Dedifferentiated amniotic fluid mesenchymal stem cell (primary cell): ENCODE measurements around the gene SMC6.
A peak's percentile ranks its signal among the peaks of the same experiment; 100 is the strongest.

Experiments used
- DNase-seq: peaks from one replicate; pipeline ENCODE4 v3.0.0-alpha.2; 2016; ENCODE audit errors: extremely low spot score

SMC6 gene

DNA sequence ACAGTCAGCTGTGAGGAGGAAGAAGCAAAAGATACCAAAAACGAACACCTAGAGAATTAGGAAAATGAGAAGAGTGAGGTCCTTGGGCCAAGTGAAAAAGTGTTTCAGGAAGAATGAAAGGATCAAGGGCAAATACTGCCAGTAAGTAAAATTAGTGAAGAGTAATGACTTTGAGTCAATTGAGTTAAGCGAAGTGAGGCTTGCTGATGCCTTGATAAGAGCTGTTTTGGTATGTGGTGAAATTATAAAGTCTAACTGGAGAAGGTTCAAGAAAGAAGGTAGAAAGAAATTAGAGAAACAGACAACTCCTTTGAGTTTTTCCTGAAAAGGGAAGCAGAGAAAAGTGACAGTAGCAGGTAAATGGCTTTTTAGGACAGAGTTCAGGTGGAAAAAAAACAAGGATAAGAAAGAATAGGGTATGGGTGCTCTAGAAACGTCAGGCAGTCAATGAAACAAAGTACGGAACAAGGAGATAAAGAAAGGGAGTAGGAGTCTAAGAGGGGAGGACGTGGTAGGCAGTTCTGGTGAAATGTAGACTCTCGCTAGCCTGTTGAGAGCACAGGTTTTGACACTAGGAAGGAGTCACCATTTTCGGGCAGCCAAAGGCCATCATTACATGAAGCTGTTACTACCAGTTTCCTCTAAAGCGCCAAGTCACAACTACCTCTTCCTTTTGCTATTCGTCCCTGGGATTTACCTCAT, 42.9 kb downstream of the SMC6 start:
- no peak for DNase-seq

DNA sequence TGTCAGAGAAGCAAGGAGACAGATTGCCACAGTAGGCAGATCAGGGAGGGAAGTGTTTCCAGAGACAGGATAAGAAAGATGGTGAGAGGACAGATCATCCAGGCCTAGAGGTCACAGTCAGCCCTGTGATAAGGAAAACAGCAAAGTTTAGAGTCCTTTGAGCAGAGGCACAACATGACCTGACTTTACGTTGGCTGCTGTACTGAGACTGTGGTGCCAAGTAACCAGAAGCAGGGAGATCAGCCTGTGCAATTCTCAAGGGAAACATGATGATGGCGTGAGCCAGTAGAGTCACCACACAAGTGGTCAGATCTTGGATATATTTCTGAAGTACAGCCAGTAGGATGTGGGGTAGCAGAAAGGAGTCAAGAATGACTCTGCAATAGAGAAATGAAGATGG, 43.7 kb downstream of the SMC6 start:
- DNase-seq = no peak

- DNase-seq = no peak
These were observed 45.1 kb downstream of the SMC6 start for GRCh38 chr2:17708501-17708900.

DNA sequence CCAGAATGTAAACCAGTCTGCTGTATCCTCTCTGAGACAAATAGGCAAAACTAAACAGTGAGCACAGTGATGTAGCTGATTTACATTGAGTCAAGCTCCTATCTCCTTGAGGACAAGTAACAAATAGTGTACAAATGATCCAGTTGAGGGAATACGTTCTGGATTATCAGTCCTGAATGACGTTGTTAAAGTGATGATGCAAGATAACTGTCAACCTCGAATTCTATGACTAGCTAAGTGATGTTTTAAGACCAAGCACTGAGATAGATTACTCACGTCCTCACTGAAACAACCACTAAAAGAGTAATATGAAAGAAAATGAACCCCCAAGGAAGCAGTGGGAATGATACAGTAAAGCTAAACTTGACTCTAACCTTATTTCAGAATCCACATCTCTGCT, 46.8 kb downstream of the SMC6 start:
- DNase-seq = no peak

GRCh38 chr2:17690776-17691175, 62.8 kb downstream of the SMC6 start:
- no peak for DNase-seq

- no peak for DNase-seq
These were observed 64.6 kb downstream of the SMC6 start for GRCh38 chr2:17689010-17689409.

- DNase-seq = no peak
These were observed 65.0 kb downstream of the SMC6 start for GRCh38 chr2:17688600-17688999.

- DNase-seq = no peak
These were observed 69.6 kb downstream of the SMC6 start for GRCh38 chr2:17683981-17684380.

DNA sequence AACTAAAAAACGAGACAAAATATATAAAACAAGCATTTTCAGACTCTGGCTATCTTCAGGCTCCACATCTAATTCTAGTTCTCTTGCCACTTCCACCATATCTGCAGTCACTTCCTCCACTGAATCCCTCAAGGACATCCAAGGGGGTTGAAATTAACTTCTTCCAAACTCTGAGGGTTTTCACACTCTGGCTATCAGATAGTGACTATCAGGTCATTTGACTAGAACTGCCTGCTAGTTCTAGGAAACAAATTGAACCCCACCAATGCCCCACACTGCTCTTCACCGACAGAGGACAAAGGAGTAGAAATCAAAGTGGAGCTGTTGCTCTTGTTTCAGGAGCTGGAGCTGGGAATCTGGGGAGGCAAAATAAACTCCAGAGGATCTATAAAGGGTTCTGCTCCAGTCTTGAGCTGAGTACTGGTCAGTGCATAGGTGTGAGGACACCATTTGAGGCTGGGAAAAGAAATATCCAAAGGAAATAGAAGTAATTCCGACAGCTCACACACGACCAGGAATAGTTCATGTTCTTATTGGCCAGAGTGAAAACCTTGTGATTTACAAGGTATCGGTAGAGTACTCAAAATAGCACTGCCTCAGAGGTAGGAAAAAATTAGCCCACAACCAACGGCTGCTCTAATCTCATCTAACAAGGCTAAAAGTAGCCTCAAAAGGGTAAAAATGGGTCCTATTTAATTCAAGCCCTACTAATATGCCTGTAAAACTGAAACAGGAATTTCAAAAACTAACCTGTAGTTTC, 71.3 kb downstream of the SMC6 start:
- no peak for DNase-seq

- no peak for DNase-seq
These were observed 73.5 kb downstream of the SMC6 start for GRCh38 chr2:17680119-17680518.

DNA sequence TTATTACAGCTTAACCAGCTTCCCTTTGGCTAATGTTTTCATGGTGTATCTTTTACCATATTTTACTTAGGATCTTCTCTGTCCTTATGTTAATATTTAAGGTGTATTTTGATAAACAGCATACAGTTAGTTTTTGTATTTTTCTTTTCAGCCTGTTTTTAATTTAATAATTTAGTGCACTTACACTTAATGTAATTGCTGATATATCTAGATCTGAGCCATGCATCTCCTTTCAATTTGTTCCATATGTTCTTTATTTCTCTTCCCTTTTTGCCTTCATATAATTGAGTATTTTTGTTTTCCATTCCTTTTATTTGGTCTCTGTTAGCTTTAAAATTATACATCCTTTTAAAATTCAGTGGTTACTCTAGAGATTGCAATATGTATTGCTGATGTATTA, 78.8 kb downstream of the SMC6 start:
- DNase-seq = no peak

DNA sequence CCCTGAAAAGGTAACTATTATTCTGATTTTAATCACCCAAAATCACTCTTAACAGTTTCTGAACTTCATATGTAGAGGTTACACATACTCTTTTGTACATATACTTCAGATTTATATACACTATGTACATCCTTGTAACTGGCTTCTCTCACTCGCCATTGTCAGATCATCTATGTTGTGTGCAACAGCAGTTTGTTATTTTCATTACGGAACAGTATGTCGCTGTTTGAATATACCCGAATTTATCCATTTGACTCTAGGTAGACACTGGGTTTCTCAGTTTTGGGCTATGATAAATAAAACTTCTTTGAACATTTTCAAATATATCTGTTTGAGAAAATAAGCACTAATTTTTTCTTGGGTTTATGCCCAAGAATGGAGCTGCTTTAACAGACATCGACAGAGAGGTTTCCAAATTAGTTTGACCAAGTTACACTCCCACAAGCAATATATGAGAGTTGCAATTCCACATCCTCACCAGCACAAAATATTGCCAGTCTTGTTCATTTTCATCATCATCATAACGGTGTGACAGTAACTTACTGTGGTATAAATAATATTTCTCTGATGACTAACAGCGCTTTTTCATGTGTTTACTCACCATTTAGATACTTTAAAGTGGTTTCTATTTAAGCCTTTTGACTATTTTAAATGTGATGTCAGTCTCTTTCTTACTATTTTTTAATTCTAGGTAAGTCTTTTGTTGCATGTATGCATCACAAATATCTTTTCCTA, 80.9 kb downstream of the SMC6 start:
- DNase-seq = peak; percentile 77

DNA sequence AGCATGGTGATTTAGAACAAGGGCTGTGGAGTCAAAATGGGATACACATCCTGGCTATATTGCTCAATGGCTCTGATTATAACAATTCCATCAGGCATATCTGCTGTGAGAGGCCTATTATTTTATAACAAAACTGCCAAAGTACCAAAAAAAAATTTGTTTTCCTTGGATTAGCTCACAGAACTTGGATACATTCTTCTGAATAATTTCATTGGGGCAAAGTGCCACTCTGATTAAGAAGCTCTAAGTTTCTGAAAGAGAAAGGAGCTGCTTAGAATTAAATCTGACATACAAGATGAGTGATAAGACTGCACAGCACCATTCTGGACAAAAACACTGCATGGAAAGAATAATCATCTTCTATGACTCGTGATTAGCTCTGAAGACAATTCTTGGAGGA, 85.7 kb downstream of the SMC6 start:
- peak; percentile 25 for DNase-seq

DNA sequence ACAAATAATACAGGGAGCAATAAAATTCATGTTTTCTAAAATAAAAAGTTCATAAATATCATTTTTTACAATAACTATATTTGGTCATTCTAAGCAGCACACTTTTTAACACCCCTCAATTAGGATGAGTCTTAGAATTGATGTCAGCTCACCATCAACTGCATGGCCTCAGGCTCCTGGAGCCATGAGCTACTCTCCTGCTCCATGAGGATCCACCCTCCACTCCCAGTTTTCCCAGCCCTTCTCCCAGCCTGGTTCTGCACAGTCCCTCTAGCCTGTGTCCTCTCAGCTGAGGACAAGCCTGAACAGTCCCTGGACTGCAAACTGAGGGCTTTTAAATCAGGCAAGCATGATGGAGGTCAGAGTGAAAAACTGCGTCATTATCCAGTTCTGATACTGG, 89.1 kb downstream of the SMC6 start:
- DNase-seq = no peak

DNA sequence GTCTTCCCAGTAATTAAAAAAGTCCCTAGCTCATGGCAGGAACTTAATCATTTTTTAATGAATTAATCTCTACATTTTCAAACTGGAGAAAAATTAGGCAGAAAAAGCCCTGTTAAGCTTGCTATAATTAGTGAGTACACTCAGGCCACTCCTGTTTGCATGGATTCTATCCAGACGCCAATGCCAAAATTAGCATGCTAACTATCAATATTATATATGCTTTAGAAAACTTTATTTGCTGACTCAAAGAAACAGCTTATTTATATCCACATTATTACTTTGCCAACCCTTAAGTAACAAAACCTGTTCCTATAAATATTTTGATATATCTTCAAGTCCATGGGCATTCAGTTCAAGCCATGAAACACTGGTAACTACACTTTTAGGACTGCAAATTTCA, 90.9 kb downstream of the SMC6 start:
- DNase-seq = no peak

DNA sequence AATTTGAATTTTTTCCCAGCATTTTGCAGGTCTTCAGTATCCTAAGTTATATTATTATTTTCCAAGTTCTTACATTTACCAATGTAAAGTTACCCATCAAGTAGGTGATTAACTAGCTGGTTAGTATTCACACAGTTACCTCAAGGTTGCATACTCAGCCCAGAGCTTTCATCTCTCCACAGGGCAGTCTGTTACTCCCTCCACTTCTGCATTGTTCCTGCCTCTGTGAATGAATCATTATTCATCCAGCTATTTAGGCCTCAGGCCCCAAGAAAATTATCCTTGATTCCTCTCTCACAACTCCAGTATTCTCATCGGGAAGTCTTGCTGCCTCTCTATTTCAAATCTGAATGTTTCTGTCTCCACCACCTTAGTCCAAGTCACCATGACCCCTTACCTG, 92.2 kb downstream of the SMC6 start:
- no peak for DNase-seq

DNA sequence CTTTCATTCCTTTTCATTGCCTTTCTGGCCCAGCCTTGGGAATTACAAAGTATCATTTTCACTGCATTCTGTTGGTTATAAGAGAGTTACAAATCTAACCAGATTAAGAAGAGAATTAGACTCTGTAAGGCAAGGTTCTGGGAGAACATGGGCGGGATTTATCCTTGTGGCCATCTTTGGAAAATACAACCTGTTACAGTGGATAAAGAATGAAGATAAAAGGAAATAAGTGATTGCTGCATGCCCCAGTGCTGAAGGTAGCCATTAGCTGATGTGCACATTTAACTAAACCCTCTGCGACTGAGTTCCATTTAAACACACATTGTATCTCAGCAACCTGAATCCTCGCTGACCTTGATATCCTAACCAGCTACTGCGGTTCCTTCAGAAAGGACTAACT, 93.4 kb downstream of the SMC6 start:
- DNase-seq = no peak

GRCh38 chr2:17658251-17658843, 95.3 kb downstream of the SMC6 start:
- no peak for DNase-seq

GRCh38 chr2:17657759-17658158, 95.9 kb downstream of the SMC6 start:
- no peak for DNase-seq

GRCh38 chr2:17652681-17653394, 100.8 kb downstream of the SMC6 start:
- no peak for DNase-seq

- no peak for DNase-seq
These were observed 104.6 kb downstream of the SMC6 start for GRCh38 chr2:17649026-17649425.

- no peak for DNase-seq
These were observed 105.0 kb downstream of the SMC6 start for GRCh38 chr2:17648581-17648980.
